ENCODE data around the gene SLC35D1.
"Not testable (repeated sequence)": the region's sequence is repeated elsewhere in the genome, so short reads cannot be mapped to it uniquely, and the experiment has no call there.

Gene SLC35D1

GRCh38 chr1:66968574-66968973 is 85.4 kb downstream of the SLC35D1 start:
- TF ChIP-seq ARNTL (CRISPR knock-in tag; IDR thresholded peaks at IDR 0.05; ENCODE audit: borderline replicate concordance, low read depth) (no peak), ZNF565 (CRISPR knock-in tag; conservative IDR thresholded peaks at IDR 0.05; ENCODE audit: low read depth) (no peak), ESRRG (CRISPR knock-in tag; IDR thresholded peaks at IDR 0.05) (no peak), TOX (CRISPR knock-in tag; IDR thresholded peaks at IDR 0.05; ENCODE audit: borderline replicate concordance) (no peak), PPARA (CRISPR knock-in tag; IDR thresholded peaks at IDR 0.05; ENCODE audit: borderline replicate concordance) (no peak), POU6F1 (CRISPR knock-in tag; IDR thresholded peaks at IDR 0.05; ENCODE audit: borderline replicate concordance, low read depth) (no peak), BACH2 (CRISPR knock-in tag; IDR thresholded peaks at IDR 0.05; ENCODE audit: borderline replicate concordance) (no peak), TCF4 (CRISPR knock-in tag; IDR thresholded peaks at IDR 0.05; ENCODE audit: borderline replicate concordance) (no peak), RARB (CRISPR knock-in tag; IDR thresholded peaks at IDR 0.05) (no peak), ZFP3 (CRISPR knock-in tag; IDR thresholded peaks at IDR 0.05) (no peak), PATZ1 (CRISPR knock-in tag; IDR thresholded peaks at IDR 0.05; ENCODE audit: borderline replicate concordance) (no peak), ZNF70 (CRISPR knock-in tag; IDR thresholded peaks at IDR 0.05) (no peak), CSDC2 (CRISPR knock-in tag; IDR thresholded peaks at IDR 0.05) (no peak), OSR1 (CRISPR knock-in tag; IDR thresholded peaks at IDR 0.05) (no peak), ZNF8 (CRISPR knock-in tag; IDR thresholded peaks at IDR 0.05) (no peak)
- TF ChIP-seq, protein P1, sequence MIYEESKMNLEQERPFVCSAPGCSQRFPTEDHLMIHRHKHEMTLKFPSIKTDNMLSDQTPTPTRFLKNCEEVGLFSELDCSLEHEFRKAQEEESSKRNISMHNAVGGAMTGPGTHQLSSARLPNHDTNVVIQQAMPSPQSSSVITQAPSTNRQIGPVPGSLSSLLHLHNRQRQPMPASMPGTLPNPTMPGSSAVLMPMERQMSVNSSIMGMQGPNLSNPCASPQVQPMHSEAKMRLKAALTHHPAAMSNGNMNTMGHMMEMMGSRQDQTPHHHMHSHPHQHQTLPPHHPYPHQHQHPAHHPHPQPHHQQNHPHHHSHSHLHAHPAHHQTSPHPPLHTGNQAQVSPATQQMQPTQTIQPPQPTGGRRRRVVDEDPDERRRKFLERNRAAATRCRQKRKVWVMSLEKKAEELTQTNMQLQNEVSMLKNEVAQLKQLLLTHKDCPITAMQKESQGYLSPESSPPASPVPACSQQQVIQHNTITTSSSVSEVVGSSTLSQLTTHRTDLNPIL (CRISPR knock-in tag; IDR thresholded peaks at IDR 0.05; ENCODE audit: low read depth): no peak
- no peak for ATAC-seq

DNA sequence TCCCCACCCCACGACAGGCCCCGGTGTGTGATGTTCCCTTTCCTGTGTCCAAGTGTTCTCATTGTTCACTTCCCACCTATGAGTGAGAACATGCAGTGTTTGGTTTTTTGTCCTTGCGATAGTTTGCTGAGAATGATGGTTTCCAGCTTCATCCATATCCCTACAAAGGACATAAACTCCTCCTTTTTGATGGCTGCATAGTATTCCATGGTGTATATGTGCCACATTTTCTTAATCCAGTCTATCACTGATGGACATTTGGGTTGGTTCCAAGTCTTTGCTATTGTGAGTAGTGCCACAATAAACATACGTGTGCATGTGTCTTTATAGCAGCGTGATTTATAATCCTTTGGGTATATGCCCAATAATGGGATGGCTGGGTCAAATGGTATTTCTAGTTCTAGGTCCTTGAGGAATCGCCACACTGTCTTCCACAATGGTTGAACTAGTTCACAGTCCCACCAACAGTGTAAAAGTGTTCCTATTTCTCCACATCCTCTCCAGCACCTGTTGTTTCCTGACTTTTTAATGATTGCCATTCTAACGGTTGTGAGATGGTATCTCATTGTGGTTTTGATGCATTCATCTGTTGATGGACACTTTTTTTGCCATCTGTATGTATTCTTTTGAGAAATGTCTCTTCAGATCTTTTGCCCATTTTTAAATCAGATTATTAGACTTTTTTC is 87.6 kb downstream of the SLC35D1 start:
- not testable (repeated sequence) for ATAC-seq

- TF ChIP-seq, protein P1 (CRISPR knock-in tag; IDR thresholded peaks at IDR 0.05; ENCODE audit: low read depth): no peak
- TF ChIP-seq ISL1 (CRISPR knock-in tag; IDR thresholded peaks at IDR 0.05) (no peak), ZNF70 (CRISPR knock-in tag; IDR thresholded peaks at IDR 0.05) (no peak)
- no peak for ATAC-seq
Measured at GRCh38 chr1:66957938-66958337, 96.0 kb downstream of the SLC35D1 start.

GRCh38 chr1:66954208-66954607 is 99.7 kb downstream of the SLC35D1 start:
- ATAC-seq: no peak
- no peak for TF ChIP-seq OSR1 (CRISPR knock-in tag; IDR thresholded peaks at IDR 0.05)
- no peak for TF ChIP-seq SNAI2 (CRISPR knock-in tag; IDR thresholded peaks at IDR 0.05)
- no peak for TF ChIP-seq ZFP3 (CRISPR knock-in tag; IDR thresholded peaks at IDR 0.05)
- TF ChIP-seq CSDC2 (CRISPR knock-in tag; IDR thresholded peaks at IDR 0.05): no peak
- TF ChIP-seq POU6F1 (CRISPR knock-in tag; IDR thresholded peaks at IDR 0.05; ENCODE audit: borderline replicate concordance, low read depth): no peak
- no peak for TF ChIP-seq PPARA (CRISPR knock-in tag; IDR thresholded peaks at IDR 0.05; ENCODE audit: borderline replicate concordance)
- TF ChIP-seq GLIS3 (CRISPR knock-in tag; IDR thresholded peaks at IDR 0.05): no peak
- TF ChIP-seq TCF4 (CRISPR knock-in tag; IDR thresholded peaks at IDR 0.05; ENCODE audit: borderline replicate concordance): no peak
- TF ChIP-seq ZFP30 (CRISPR knock-in tag; IDR thresholded peaks at IDR 0.05): no peak
- TF ChIP-seq ESRRG (CRISPR knock-in tag; IDR thresholded peaks at IDR 0.05): no peak
- no peak for TF ChIP-seq ISL1 (CRISPR knock-in tag; IDR thresholded peaks at IDR 0.05)
- TF ChIP-seq, protein P2, sequence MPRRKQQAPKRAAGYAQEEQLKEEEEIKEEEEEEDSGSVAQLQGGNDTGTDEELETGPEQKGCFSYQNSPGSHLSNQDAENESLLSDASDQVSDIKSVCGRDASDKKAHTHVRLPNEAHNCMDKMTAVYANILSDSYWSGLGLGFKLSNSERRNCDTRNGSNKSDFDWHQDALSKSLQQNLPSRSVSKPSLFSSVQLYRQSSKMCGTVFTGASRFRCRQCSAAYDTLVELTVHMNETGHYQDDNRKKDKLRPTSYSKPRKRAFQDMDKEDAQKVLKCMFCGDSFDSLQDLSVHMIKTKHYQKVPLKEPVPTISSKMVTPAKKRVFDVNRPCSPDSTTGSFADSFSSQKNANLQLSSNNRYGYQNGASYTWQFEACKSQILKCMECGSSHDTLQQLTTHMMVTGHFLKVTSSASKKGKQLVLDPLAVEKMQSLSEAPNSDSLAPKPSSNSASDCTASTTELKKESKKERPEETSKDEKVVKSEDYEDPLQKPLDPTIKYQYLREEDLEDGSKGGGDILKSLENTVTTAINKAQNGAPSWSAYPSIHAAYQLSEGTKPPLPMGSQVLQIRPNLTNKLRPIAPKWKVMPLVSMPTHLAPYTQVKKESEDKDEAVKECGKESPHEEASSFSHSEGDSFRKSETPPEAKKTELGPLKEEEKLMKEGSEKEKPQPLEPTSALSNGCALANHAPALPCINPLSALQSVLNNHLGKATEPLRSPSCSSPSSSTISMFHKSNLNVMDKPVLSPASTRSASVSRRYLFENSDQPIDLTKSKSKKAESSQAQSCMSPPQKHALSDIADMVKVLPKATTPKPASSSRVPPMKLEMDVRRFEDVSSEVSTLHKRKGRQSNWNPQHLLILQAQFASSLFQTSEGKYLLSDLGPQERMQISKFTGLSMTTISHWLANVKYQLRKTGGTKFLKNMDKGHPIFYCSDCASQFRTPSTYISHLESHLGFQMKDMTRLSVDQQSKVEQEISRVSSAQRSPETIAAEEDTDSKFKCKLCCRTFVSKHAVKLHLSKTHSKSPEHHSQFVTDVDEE (CRISPR knock-in tag; IDR thresholded peaks at IDR 0.05): no peak
- TF ChIP-seq, protein P3, sequence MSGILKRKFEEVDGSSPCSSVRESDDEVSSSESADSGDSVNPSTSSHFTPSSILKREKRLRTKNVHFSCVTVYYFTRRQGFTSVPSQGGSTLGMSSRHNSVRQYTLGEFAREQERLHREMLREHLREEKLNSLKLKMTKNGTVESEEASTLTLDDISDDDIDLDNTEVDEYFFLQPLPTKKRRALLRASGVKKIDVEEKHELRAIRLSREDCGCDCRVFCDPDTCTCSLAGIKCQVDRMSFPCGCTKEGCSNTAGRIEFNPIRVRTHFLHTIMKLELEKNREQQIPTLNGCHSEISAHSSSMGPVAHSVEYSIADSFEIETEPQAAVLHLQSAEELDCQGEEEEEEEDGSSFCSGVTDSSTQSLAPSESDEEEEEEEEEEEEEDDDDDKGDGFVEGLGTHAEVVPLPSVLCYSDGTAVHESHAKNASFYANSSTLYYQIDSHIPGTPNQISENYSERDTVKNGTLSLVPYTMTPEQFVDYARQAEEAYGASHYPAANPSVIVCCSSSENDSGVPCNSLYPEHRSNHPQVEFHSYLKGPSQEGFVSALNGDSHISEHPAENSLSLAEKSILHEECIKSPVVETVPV (CRISPR knock-in tag; IDR thresholded peaks at IDR 0.05): no peak
- no peak for TF ChIP-seq ARNTL (CRISPR knock-in tag; IDR thresholded peaks at IDR 0.05; ENCODE audit: borderline replicate concordance, low read depth)
- no peak for TF ChIP-seq ZNF70 (CRISPR knock-in tag; IDR thresholded peaks at IDR 0.05)

All from SK-N-SH treated with all-trans-retinoic acid at 6 μM for 48 hours (cell line).